ENCODE results near the gene MPPE1. TPM values are rescaled to one million over a fixed set of nuclear protein-coding genes. Genes with fewer than 3 reads are reported as not detected.
A peak's percentile ranks its signal among the peaks of the same experiment; 100 is the strongest.

Gene MPPE1
- total RNA-seq, 1 experiment from 2014 or later, result 17.9 TPM

DNA sequence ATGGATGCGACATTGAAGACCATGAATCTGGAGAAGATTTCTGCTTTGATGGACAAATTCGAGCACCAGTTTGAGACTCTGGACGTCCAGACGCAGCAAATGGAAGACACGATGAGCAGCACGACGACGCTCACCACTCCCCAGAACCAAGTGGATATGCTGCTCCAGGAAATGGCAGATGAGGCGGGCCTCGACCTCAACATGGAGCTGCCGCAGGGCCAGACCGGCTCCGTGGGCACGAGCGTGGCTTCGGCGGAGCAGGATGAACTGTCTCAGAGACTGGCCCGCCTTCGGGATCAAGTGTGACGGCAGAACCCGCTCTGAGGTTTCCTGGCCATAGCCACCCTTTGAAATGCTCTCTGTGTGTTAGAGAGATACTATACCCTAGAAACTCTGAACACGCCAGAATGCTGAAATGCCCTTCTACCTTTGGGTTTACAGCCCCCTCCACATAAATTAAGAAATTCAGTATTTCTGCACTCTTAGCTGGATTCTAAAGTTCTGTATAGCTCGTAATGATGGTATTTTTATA, 56.2 kb downstream of the MPPE1 start:
- Histone ChIP-seq H3K27me3 (ENCODE audit: low read length) (no peaks in the 10 kb centered on the region), H3K4me2 (ENCODE audit: low read length) (peak overlapping the region; percentile 89), H3K9me2 (replicated peaks; ENCODE audit: low read length) (no peaks in the 10 kb centered on the region), H2AFZ (ENCODE audit: low read length) (no peak overlapping the region), H3K9me3 (ENCODE audit: low read length) (no peaks in the 10 kb centered on the region), H3K4me1 (ENCODE audit: insufficient read depth, low read length) (peaks cover 41% of the 10 kb centered on the region), H3K4me3 (ENCODE audit: low read length) (peak overlapping the region; percentile 91), H3K79me2 (ENCODE audit: low read length) (peaks cover 50% of the 10 kb centered on the region), H4K20me1 (ENCODE audit: low read length) (peaks cover 18% of the 10 kb centered on the region), H3K9ac (ENCODE audit: low read length) (peak overlapping the region; percentile 94), H3F3A (ENCODE audit: low read length, unreplicated experiment) (peaks cover 2% of the 10 kb centered on the region), H3K36me3 (ENCODE audit: low read depth, low read length) (no peaks in the 10 kb centered on the region), H3K27ac (ENCODE audit: low read length) (peak overlapping the region; percentile 96)
- peak; percentile 19 for ATAC-seq
- TSS peak; percentile 81 for BruUV-seq (replicated peaks)
- DNase-seq, result peak; percentile 41
- POLR2A ChIA-PET (ENCODE audit: unreplicated experiment), result interaction anchor here (0.6 kb wide), 1 partner anchor 124 kb away, joined by 7 read pairs; no protein-coding TSS in a partner anchor
- intact Hi-C loops (cut with micrococcal nuclease), result loop anchor here (2.0 to 5.0 kb wide), 5 partner anchors 21 to 120 kb away; partner anchors contain the start of gene MPPE1
- CTCF ChIA-PET, result interaction anchor here (1.0 kb wide), 1 partner anchor 19 kb away, joined by 3 read pairs; no protein-coding TSS in a partner anchor
- TF ChIP-seq EZH2phosphoT487 (IDR thresholded peaks at IDR 0.05; ENCODE audit: borderline replicate concordance, low read length) (no peak), CTCF (conservative IDR thresholded peaks at IDR 0.05; ENCODE audit: low read depth, low read length) (no peak), EZH2 (IDR thresholded peaks at IDR 0.05; ENCODE audit: low read length, unreplicated experiment) (no peak)

DNA sequence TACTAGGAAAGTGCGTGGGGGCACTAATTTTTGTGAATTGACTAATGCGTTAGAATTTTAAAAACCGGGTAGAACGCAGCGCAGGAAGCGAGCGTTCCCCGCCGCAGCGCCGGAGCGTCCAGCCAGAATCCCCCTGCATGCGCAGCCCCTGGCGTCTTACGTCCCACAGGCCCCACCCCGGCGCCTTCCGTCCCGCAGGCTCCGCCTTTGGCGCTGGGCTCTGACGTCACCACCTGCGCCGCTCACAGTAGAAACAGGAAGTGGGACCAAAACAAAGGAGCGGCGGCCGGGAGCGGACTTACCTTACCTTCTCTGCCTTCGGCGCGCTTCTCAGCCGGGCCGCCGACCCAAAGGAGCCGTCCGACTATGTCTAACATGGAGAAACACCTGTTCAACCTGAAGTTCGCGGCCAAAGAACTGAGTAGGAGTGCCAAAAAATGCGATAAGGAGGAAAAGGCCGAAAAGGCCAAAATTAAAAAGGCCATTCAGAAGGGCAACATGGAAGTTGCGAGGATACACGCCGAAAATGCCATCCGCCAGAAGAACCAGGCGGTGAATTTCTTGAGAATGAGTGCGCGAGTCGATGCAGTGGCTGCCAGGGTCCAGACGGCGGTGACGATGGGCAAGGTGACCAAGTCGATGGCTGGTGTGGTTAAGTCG, 56.8 kb downstream of the MPPE1 start, which contains the start of gene CHMP1B:
Gene CHMP1B, plus strand, starts transcription at position 268 of the 660 bp plus-strand sequence. Its CDS starts 99 bp downstream, at position 367.
- TF ChIP-seq EZH2phosphoT487 (IDR thresholded peaks at IDR 0.05; ENCODE audit: borderline replicate concordance, low read length) (no peak), EZH2 (IDR thresholded peaks at IDR 0.05; ENCODE audit: low read length, unreplicated experiment) (no peak), CTCF (conservative IDR thresholded peaks at IDR 0.05; ENCODE audit: low read depth, low read length) (no peak)
- peak within 1 kb of the TSS; percentile 96 for H3K27ac ChIP-seq (ENCODE audit: low read length)
- peak; percentile 84 for ATAC-seq
- peak within 1 kb of the TSS; percentile 91 for H3K4me3 ChIP-seq (ENCODE audit: low read length)
- H2AFZ ChIP-seq (ENCODE audit: low read length), result peak within 1 kb of the TSS; percentile 58
- no peaks in the 10 kb centered on the region for H3K36me3 ChIP-seq (ENCODE audit: low read depth, low read length)
- no peaks in the 10 kb centered on the region for H3F3A ChIP-seq (ENCODE audit: low read length, unreplicated experiment)
- peaks cover 35% of the 10 kb centered on the region for H3K4me1 ChIP-seq (ENCODE audit: insufficient read depth, low read length)
- intact Hi-C loops (cut with micrococcal nuclease), result loop anchor here (2.0 to 5.0 kb wide), 5 partner anchors 22 to 119 kb away; partner anchors contain the start of gene MPPE1
- peak within 1 kb of the TSS; percentile 94 for H3K9ac ChIP-seq (ENCODE audit: low read length)
- H3K79me2 ChIP-seq (ENCODE audit: low read length), result peaks cover 49% of the 10 kb centered on the region
- peaks cover 18% of the 10 kb centered on the region for H4K20me1 ChIP-seq (ENCODE audit: low read length)
- H3K4me2 ChIP-seq (ENCODE audit: low read length), result peak within 1 kb of the TSS; percentile 89
- POLR2A ChIA-PET (ENCODE audit: unreplicated experiment), result interaction anchor here (1.0 kb wide), 1 partner anchor 8 kb away, joined by 4 read pairs; no protein-coding TSS in a partner anchor
- DNase-seq, result peak; percentile 97
- no peaks in the 10 kb centered on the region for H3K27me3 ChIP-seq (ENCODE audit: low read length)
- no TSS peak for BruUV-seq (replicated peaks)
- H3K9me2 ChIP-seq (replicated peaks; ENCODE audit: low read length), result no peaks in the 10 kb centered on the region
- CTCF ChIA-PET, result interaction anchor here (1.0 kb wide), 1 partner anchor 20 kb away, joined by 3 read pairs; no protein-coding TSS in a partner anchor
- H3K9me3 ChIP-seq (ENCODE audit: low read length), result no peaks in the 10 kb centered on the region

Data from PC-3 (cell line).